22Rv1 (cell line): ENCODE data around the gene KAT8.
A peak's percentile ranks its signal among the peaks of the same experiment; 100 is the strongest.

Source experiments
- H3K27ac ChIP-seq: fragments of 450-650 bp; 2 replicates; pipeline ENCODE4 v1.5.1; 2017
- ZFX ChIP-seq: fragments of 450-650 bp; IDR thresholded peaks from 2 replicates; pipeline ENCODE4 v1.6.1; 2017; ENCODE audit warnings: antibody characterized with exemption, borderline replicate concordance
- TF ChIP-seq, protein P1 (sequence below): fragments of 450-650 bp; IDR thresholded peaks from 2 replicates; pipeline ENCODE4 v1.5.1; 2017; ENCODE audit warnings: mild to moderate bottlenecking

The KAT8 gene

DNA sequence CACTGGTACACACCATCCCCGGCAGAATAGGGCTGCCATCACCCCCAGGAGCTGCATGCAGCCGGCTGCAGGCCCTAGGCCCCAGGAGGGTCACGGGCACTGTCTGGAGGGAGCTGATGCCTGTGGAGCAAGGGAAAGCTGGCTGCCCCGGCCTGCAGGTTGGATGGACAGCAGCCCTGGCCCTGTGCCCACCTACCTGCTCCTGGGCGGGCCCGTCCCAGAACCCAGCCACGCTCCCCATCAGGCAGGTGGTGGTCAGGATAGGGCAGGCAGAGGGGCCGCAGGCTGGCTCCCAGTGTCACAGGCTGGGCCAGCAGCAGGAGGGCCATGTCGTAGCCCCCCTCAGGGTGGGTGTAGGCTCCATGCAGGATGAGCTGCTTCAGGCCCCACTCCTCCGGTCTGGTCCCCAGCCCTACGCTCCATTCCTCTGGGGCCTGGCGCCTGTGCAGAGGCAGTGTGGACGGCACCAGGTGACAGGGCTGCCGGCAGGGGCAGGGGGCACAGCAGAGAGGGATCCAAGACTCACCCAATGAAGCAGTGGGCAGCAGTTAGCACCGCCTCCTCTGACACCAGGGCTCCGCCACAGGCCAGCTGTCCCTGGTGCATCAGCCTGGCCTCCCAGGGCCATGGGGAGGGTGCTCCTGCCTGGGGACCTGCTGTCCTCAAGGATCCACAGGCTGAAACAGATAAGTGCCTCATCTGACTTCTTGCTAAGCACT lies 32.7 kb upstream of the KAT8 start:
- no peak overlapping the region for H3K27ac ChIP-seq
- TF ChIP-seq ZFX: no peak
- TF ChIP-seq, protein P1, sequence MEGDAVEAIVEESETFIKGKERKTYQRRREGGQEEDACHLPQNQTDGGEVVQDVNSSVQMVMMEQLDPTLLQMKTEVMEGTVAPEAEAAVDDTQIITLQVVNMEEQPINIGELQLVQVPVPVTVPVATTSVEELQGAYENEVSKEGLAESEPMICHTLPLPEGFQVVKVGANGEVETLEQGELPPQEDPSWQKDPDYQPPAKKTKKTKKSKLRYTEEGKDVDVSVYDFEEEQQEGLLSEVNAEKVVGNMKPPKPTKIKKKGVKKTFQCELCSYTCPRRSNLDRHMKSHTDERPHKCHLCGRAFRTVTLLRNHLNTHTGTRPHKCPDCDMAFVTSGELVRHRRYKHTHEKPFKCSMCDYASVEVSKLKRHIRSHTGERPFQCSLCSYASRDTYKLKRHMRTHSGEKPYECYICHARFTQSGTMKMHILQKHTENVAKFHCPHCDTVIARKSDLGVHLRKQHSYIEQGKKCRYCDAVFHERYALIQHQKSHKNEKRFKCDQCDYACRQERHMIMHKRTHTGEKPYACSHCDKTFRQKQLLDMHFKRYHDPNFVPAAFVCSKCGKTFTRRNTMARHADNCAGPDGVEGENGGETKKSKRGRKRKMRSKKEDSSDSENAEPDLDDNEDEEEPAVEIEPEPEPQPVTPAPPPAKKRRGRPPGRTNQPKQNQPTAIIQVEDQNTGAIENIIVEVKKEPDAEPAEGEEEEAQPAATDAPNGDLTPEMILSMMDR: no peak

DNA sequence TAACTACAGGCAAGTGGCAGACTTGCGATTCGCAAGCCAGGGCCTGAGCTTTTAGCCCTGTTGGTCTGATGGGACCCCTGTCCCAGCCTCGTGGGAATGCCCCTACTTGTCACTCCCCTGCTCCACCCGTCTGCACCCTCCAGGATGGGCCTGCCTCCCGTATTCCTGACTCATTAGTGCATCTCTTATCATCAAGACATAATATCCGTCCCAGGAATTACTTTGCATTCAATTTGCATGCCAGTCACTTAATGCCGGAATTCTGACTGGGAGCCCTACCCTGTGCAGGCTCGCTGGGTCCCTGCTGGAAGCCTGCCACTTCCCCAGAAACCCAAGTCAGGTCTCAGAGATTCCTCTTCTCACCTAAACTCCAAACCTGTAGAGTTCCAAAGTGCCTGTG lies 32.1 kb upstream of the KAT8 start:
- H3K27ac ChIP-seq: no peak overlapping the region
- TF ChIP-seq, protein P1: no peak
- TF ChIP-seq ZFX: no peak

DNA sequence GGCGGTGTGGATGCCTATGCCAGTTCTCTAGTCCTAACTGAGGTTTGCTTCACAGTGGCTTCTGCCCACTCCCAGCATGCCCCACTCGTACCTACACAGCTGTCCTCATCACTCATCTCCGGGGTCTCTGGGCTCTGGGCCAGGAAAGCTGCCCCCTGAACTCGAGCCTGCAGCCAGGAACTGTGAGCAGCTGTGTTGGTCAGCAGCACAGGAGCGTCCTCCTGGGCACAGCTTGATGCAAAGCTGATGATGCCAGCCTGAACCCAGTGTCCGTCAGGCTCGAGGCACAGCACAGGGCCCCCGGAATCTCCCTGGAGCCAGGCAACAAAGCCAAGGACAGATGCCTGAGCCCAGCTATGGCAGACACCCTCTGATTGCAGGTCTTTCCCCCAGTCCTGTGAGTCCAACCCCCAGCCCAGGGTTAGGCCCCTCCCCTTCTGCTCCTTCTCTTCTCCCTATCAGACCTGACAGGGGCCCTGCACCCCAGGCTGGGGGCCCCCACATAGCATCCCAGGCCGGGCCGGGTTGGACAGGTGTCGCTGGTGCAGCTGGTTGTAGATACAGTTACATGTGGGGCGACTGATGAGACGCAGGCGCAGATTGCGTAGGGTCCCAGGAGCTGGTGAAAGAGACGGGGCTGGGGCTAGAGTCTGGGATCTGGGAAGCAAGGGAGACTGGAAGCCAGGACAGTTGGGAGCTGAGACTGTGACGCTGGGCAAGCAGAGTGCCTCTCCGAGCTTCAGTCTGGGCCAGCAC lies 31.4 kb upstream of the KAT8 start:
- H3K27ac ChIP-seq: no peak overlapping the region; the same call in 1 of the 2 replicates
- no peak for TF ChIP-seq ZFX
- TF ChIP-seq, protein P1: no peak

DNA sequence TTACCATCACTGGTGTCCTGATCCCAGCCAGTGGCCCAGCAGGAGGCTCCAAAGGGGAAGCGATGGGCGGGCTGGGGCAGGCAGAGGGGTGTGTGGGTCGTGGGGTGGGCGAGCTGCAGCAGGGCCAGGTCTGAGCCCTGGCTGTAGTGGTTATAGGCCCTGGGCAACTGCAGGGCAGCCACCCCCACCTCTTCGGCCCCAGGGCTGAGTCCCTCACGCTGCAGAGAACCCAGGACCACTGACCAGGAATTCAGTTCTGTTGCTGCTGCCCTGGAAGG lies 30.9 kb upstream of the KAT8 start:
- H3K27ac ChIP-seq: peak overlapping the region; percentile 10; the same call in 1 of the 2 replicates
- no peak for TF ChIP-seq ZFX
- TF ChIP-seq, protein P1: no peak

DNA sequence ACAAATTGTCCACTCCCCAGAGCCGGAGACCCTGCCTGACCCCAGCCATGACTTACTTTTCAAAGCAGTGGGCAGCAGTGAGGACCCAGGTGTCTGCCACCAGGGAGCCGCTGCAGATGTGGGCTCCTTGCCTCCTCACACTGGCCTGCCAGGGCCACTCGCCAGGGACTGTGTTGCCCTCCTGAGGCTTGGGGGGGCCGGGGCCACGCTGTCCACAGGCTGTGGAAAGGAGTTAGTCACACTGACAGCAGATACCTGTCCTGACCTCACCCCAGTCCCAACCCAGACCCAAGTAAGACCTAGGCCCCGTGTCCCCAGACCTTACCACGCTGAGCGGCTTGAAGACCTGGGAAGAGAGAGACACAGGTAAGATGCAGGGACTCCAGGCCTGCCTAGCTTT lies 30.0 kb upstream of the KAT8 start:
- H3K27ac ChIP-seq: peak overlapping the region; percentile 10; the same call in 1 of the 2 replicates
- TF ChIP-seq, protein P1: no peak
- TF ChIP-seq ZFX: no peak

DNA sequence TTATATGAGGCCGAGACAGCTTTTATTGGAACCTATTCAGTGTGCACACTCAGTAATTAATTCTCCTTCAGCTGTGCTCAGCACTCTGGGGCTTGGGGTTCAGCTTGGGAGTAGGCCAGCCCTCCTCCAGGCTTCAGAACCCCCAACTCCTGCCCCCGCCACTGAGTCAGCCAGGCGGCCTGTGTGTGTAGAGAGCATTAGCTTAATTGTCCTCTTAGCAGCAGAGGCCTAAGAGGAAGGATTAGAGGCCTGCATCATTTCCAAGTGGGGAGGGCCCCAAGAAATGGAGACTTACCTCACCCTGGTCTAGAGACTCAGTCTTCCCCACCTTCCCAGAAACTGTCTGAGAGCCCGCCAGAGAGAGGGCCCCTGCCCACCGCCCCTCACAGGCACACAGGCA lies 29.5 kb upstream of the KAT8 start:
- no peak overlapping the region for H3K27ac ChIP-seq
- TF ChIP-seq ZFX: no peak

DNA sequence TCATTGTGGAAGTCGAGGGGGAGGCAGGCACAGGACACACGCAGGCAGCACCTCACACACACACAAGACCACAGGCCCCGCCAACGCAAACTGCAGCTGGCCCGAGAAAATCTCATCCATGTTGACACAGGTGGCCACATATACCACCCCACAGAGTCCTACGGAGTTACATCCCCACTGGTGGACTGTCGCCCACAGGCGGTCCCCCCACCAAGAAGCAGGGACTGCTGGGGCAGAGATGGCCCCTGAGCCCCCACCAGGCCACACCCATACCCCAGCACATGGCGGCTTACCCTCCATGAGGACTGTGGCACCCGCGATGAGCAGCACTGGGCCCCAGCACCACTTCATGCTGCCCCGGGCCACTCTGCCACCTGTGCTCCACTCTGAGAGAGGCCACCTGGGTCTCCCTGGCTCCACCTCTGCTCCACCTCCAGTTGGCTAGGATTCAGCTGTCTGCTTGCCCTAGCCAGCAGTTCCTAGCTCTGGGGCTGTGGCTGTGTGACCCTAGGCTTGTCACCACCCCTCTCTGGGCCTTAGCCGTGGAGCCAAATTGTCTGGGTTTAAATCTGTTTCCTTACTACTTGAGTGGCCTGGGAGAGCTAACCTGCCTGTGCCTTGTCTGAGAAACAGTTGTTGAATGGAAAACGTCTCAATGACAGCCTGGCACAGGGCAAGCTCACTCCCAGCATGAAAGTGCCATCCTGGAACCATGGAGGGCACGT lies 28.8 kb upstream of the KAT8 start, which contains the start of gene PRSS53:
PRSS53 (minus strand) TSS at position 485 of the 725 bp plus-strand sequence; CDS start at position 351, 134 bp downstream.
- TF ChIP-seq, protein P1: no peak
- TF ChIP-seq ZFX: no peak
- no peak within 1 kb of the TSS for H3K27ac ChIP-seq
